CD4-positive, alpha-beta T cell treated with Interleukin-15 for 1 hour (primary cell): ENCODE measurements around the gene IMMP2L.

ENCODE experiments used
- DNase-seq: peaks from one replicate; pipeline ENCODE4 v3.0.0-alpha.2; 2020

IMMP2L gene

GRCh38 chr7:111556977-111557376 is 5.3 kb downstream of the IMMP2L start:
- no peak for DNase-seq

GRCh38 chr7:111554086-111554485 is 8.2 kb downstream of the IMMP2L start:
- no peak for DNase-seq

GRCh38 chr7:111541067-111541466 is 21.2 kb downstream of the IMMP2L start:
- no peak for DNase-seq

GRCh38 chr7:111540199-111540815 is 22.0 kb downstream of the IMMP2L start:
- DNase-seq = no peak

- no peak for DNase-seq
Measured at GRCh38 chr7:111537134-111537533, 25.2 kb downstream of the IMMP2L start.

GRCh38 chr7:111535142-111535870 is 27.0 kb downstream of the IMMP2L start:
- DNase-seq = no peak

GRCh38 chr7:111532625-111533024 is 29.7 kb downstream of the IMMP2L start:
- DNase-seq = no peak

GRCh38 chr7:111531993-111532392 is 30.3 kb downstream of the IMMP2L start:
- DNase-seq = no peak

- DNase-seq = no peak
Measured at GRCh38 chr7:111530356-111530668, 32.0 kb downstream of the IMMP2L start.

GRCh38 chr7:111529507-111530355 is 32.6 kb downstream of the IMMP2L start:
- no peak for DNase-seq

- DNase-seq = no peak
Measured at GRCh38 chr7:111528331-111528730, 34.0 kb downstream of the IMMP2L start.

- no peak for DNase-seq
Measured at GRCh38 chr7:111527545-111527944, 34.7 kb downstream of the IMMP2L start.

GRCh38 chr7:111525100-111525499 is 37.2 kb downstream of the IMMP2L start:
- DNase-seq = no peak

- DNase-seq = no peak
Measured at GRCh38 chr7:111521660-111522059, 40.6 kb downstream of the IMMP2L start.

- no peak for DNase-seq
Measured at GRCh38 chr7:111518264-111518663, 44.0 kb downstream of the IMMP2L start.

GRCh38 chr7:111517549-111517951 is 44.7 kb downstream of the IMMP2L start:
- no peak for DNase-seq

- no peak for DNase-seq
Measured at GRCh38 chr7:111516612-111517011, 45.7 kb downstream of the IMMP2L start.

GRCh38 chr7:111513566-111513965 is 48.7 kb downstream of the IMMP2L start:
- no peak for DNase-seq

- DNase-seq = no peak
Measured at GRCh38 chr7:111511845-111512244, 50.4 kb downstream of the IMMP2L start.

- DNase-seq = no peak
Measured at GRCh38 chr7:111510584-111511378, 51.5 kb downstream of the IMMP2L start.

- DNase-seq = no peak
Measured at GRCh38 chr7:111510062-111510461, 52.2 kb downstream of the IMMP2L start.

GRCh38 chr7:111509288-111509687 is 53.0 kb downstream of the IMMP2L start:
- DNase-seq = no peak

GRCh38 chr7:111508387-111508786 is 53.9 kb downstream of the IMMP2L start:
- DNase-seq = no peak
